Upper lobe of left lung (tissue), 4 donors: ENCODE results near the gene COL19A1.

ENCODE experiments used
- CTCF ChIP-seq, 6 experiments: fragments of 450-650 bp in 4 of 6; fragments of 200-600 bp in 2 of 6; sonication (generic) in 2 of 6; IDR thresholded peaks; one replicate each; pipeline ENCODE4 v1.5.1; 2016 to 2019; ENCODE audit warnings: antibody characterized with exemption in 6 of 6
- POLR2A ChIP-seq, 4 donors: fragments of 450-650 bp; IDR thresholded peaks; one replicate each; pipeline ENCODE4 v1.5.1; 2016 to 2017; ENCODE audit warnings: antibody characterized with exemption in 4 of 4, mild to moderate bottlenecking in 2 of 4
- POLR2AphosphoS5 ChIP-seq, 2 donors: sonication (generic); formaldehyde crosslinking; IDR thresholded peaks; one replicate each; pipeline ENCODE4 v1.5.1; 2017; ENCODE audit warnings: antibody characterized with exemption in 2 of 2

DNA sequence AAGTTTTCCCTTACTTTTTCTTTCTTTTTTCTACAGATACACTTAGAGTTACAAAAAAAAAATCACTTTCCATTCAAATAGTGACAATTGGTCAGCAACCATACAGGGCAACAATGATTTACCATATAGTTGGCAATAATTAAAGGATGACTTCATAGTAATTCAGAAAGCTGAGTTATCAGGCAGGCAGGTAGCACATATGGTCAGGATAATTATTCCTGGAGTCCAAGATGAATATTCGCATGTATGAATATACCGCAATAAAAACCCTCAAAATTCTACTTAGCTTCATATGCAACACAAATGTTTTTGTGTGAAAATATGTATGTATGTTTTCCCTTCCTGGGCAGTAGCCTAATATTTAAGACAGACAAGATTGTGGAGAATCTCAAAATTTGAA, 34.5 kb downstream of the COL19A1 start:
- TF ChIP-seq CTCF (IDR thresholded peaks at IDR 0.05) (no peak), POLR2A (IDR thresholded peaks at IDR 0.05) (no peak), POLR2AphosphoS5 (IDR thresholded peaks at IDR 0.05) (no peak)
